ENCODE measurements around the gene PCDH18. TPM values are rescaled to one million over a fixed set of nuclear protein-coding genes. Genes with fewer than 3 reads are reported as not detected.

Gene PCDH18, protein sequence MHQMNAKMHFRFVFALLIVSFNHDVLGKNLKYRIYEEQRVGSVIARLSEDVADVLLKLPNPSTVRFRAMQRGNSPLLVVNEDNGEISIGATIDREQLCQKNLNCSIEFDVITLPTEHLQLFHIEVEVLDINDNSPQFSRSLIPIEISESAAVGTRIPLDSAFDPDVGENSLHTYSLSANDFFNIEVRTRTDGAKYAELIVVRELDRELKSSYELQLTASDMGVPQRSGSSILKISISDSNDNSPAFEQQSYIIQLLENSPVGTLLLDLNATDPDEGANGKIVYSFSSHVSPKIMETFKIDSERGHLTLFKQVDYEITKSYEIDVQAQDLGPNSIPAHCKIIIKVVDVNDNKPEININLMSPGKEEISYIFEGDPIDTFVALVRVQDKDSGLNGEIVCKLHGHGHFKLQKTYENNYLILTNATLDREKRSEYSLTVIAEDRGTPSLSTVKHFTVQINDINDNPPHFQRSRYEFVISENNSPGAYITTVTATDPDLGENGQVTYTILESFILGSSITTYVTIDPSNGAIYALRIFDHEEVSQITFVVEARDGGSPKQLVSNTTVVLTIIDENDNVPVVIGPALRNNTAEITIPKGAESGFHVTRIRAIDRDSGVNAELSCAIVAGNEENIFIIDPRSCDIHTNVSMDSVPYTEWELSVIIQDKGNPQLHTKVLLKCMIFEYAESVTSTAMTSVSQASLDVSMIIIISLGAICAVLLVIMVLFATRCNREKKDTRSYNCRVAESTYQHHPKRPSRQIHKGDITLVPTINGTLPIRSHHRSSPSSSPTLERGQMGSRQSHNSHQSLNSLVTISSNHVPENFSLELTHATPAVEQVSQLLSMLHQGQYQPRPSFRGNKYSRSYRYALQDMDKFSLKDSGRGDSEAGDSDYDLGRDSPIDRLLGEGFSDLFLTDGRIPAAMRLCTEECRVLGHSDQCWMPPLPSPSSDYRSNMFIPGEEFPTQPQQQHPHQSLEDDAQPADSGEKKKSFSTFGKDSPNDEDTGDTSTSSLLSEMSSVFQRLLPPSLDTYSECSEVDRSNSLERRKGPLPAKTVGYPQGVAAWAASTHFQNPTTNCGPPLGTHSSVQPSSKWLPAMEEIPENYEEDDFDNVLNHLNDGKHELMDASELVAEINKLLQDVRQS
- 4.0 and 9.7 TPM in 2 replicates for total RNA-seq

DNA sequence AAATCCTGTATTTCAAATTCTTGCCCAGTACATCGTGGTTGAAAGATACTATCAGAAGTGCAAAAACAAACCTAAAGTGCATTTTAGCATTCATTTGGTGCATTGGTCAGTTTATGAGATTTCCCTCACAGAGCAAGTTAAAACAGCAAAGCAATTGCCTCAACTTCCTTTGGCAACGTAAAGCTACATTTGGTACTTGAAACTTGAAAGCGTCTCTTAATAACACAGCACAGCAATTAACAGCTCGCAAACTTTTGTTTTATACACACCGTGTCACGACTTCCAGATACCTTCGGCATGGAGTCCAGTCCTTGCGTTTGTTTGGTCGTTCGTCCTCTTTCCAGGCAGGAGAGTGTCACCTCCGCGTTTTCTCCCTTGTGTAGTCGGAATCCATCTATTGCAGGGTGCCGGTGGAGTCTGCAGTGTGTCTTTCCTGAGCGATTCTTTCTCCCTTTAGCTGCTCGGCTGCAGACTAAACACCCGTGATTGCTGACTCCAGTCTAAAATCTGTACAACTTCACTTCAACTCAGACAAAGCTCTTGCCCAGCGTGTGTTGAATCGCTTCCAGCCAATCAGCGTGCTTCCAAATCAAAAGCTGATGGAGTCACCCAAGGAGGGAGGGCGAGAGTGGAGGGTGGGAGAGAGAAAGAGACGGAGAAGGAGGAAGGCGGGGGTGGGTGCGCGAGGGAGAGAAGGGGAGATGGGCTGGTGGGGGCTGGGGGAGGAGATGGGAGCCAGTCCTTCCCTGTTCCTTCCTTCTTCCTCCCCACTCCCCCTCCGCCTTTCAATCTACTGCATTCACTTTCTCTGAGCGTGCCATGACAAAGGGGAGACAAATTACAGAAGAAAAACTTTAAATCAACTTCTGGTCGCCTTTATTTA, at the start of gene PCDH18:
Gene PCDH18, minus strand, starts transcription at position 509 of the 883 bp plus-strand sequence. Its CDS starts 406 bp downstream, at position 103.

Measured in epithelial cell of umbilical artery (primary cell).